H1 (cell line): ENCODE data around the gene ACYP2. TPM values are rescaled to one million over a fixed set of nuclear protein-coding genes. Genes with fewer than 3 reads are reported as not detected.
"Not testable (repeated sequence)": the region's sequence is repeated elsewhere in the genome, so short reads cannot be mapped to it uniquely, and the experiment has no call there.

Experiments used
- CTCF ChIA-PET: fragments of 300-600 bp; sonication (Branson Sonifier 250); formaldehyde crosslinking; loops from one replicate; lab custom pipeline; 2021; ENCODE audit not compliant: partially characterized antibody; lab: Charles Lee
- POLR2A ChIA-PET: fragments of 300-600 bp; sonication (Branson Sonifier 250); formaldehyde crosslinking; loops from one replicate; lab custom pipeline; 2021; ENCODE audit warnings: inconsistent platforms; ENCODE audit not compliant: partially characterized antibody; lab: Charles Lee
- DNase-seq, 2 experiments: peaks; one replicate each; pipeline versions ENCODE4 v3.0.0 to v3.0.0-alpha.2; 2010 to 2022; ENCODE audit warnings: low spot score in 2 of 2, low read depth in 1 of 2, mixed read lengths in 1 of 2
- FAIRE-seq: peaks from 2 replicates; lab custom pipeline; 2011; peaks lifted over from hg19 to GRCh38; lab: Jason Lieb, UNC
- H2AFZ ChIP-seq: 2 replicates; pipeline ENCODE4 v1.8.1; 2012; ENCODE audit warnings: low read length, inconsistent platforms
- H2AK5ac ChIP-seq: 2 replicates; pipeline ENCODE4 v1.6.1; 2013; ENCODE audit warnings: low read depth, low read length
- H2BK120ac ChIP-seq: replicated peaks from 2 replicates; pipeline ENCODE3; 2013; ENCODE audit warnings: low read depth, low read length, inconsistent platforms
- H2BK12ac ChIP-seq: 2 replicates; pipeline ENCODE4 v1.6.1; 2013; ENCODE audit warnings: low read depth, low read length
- H2BK15ac ChIP-seq: 2 replicates; pipeline ENCODE4 v1.6.1; 2013; ENCODE audit warnings: low read length
- H2BK20ac ChIP-seq: 2 replicates; pipeline ENCODE4 v1.6.1; 2013; ENCODE audit warnings: low read length
- H2BK5ac ChIP-seq: 2 replicates; pipeline ENCODE4 v1.6.1; 2013; ENCODE audit warnings: low read depth, low read length
- H3K14ac ChIP-seq: 2 replicates; pipeline ENCODE4 v1.6.1; 2013; ENCODE audit warnings: inconsistent platforms; ENCODE audit not compliant: insufficient read length
- H3K18ac ChIP-seq: 2 replicates; pipeline ENCODE4 v1.6.1; 2013; ENCODE audit warnings: low read length; ENCODE audit errors: extremely low read depth
- H3K23ac ChIP-seq: 2 replicates; pipeline ENCODE4 v1.6.1; 2013; ENCODE audit warnings: inconsistent platforms; ENCODE audit not compliant: insufficient read length
- H3K23me2 ChIP-seq: 2 replicates; pipeline ENCODE4 v1.6.1; 2013; ENCODE audit warnings: low read depth, low read length
- H3K27ac ChIP-seq: 2 replicates; pipeline ENCODE4 v1.6.1; 2011; ENCODE audit warnings: low read depth, low read length, inconsistent platforms
- H3K27me3 ChIP-seq, 4 experiments: replicated peaks in 1 of 4; 1 replicate in 1 of 4; 2 replicates in 3 of 4; pipeline versions ENCODE4 v1.6.1 to v1.8.1; 2011 to 2013; ENCODE audit warnings: low read length in 3 of 4, mild to moderate bottlenecking in 3 of 4, inconsistent platforms in 2 of 4, mixed read lengths in 2 of 4, moderate library complexity in 1 of 4; ENCODE audit not compliant: control insufficient read depth in 3 of 4, insufficient read depth in 3 of 4; ENCODE audit errors: extremely low read depth in 1 of 4
- H3K36me3 ChIP-seq, 4 experiments: 2 replicates each; pipeline versions ENCODE4 v1.6.1 to v1.8.1; 2011 to 2013; ENCODE audit warnings: mild to moderate bottlenecking in 4 of 4, low read length in 3 of 4, moderate library complexity in 2 of 4, control low read depth in 1 of 4, inconsistent platforms in 1 of 4; ENCODE audit not compliant: insufficient read depth in 4 of 4, control insufficient read depth in 2 of 4
- H3K4ac ChIP-seq: replicated peaks from 2 replicates; pipeline ENCODE3; 2013; ENCODE audit warnings: low read length, low read depth, mixed read lengths, inconsistent platforms; ENCODE audit not compliant: insufficient read length
- H3K4me1 ChIP-seq, 4 experiments: replicated peaks in 1 of 4; 1 replicate in 1 of 4; 2 replicates in 3 of 4; pipeline versions ENCODE4 v1.6.1 to v1.8.1; 2011 to 2013; ENCODE audit warnings: low read length in 3 of 4, inconsistent platforms in 2 of 4, mixed read lengths in 1 of 4; ENCODE audit not compliant: insufficient read depth in 4 of 4, control insufficient read depth in 3 of 4
- H3K4me2 ChIP-seq, 2 experiments: 2 replicates each; pipeline versions ENCODE4 v1.6.1 to v1.8.1; 2011 to 2013; ENCODE audit warnings: low read depth in 2 of 2, low read length in 2 of 2, control low read depth in 1 of 2, inconsistent platforms in 1 of 2, mild to moderate bottlenecking in 1 of 2; ENCODE audit not compliant: insufficient read depth in 1 of 2
- H3K4me3 ChIP-seq, 4 experiments: fragments of 200-600, 300-600 bp in 1 of 4; sonication (generic), shearing (Covaris generic), sonication (Bioruptor Twin) in 1 of 4; 2 replicates each; pipeline versions ENCODE4 v1.5.1 to v1.8.1; 2011 to 2016; ENCODE audit warnings: low read length in 4 of 4, low read depth in 3 of 4, control low read depth in 2 of 4, inconsistent platforms in 2 of 4, mild to moderate bottlenecking in 2 of 4, mixed read lengths in 1 of 4, moderate library complexity in 1 of 4; ENCODE audit not compliant: insufficient read depth in 2 of 4; ENCODE audit errors: extremely low read depth in 1 of 4
- H3K56ac ChIP-seq: replicated peaks from 2 replicates; pipeline ENCODE3; 2013; ENCODE audit warnings: low read depth, mild to moderate bottlenecking, mixed read lengths, low read length, inconsistent platforms; ENCODE audit not compliant: insufficient read length
- H3K79me1 ChIP-seq: 2 replicates; pipeline ENCODE4 v1.6.1; 2013; ENCODE audit warnings: low read depth, low read length, control low read depth
- H3K79me2 ChIP-seq, 2 experiments: 2 replicates each; pipeline versions ENCODE4 v1.6.1 to v1.8.1; 2012 to 2013; ENCODE audit warnings: low read length in 2 of 2, mild to moderate bottlenecking in 2 of 2, inconsistent platforms in 1 of 2; ENCODE audit not compliant: insufficient read depth in 2 of 2, control insufficient read depth in 1 of 2
- H3K9ac ChIP-seq, 4 experiments: replicated peaks in 1 of 4; 1 replicate in 1 of 4; 2 replicates in 3 of 4; pipeline versions ENCODE4 v1.6.1 to v1.8.1; 2011 to 2013; ENCODE audit warnings: low read depth in 3 of 4, low read length in 3 of 4, control low read depth in 2 of 4, mild to moderate bottlenecking in 2 of 4, moderate library complexity in 2 of 4, inconsistent platforms in 1 of 4; ENCODE audit errors: extremely low read depth in 1 of 4
- H3K9me3 ChIP-seq, 2 experiments: 2 replicates each; pipeline versions ENCODE4 v1.6.1 to v1.8.1; 2012 to 2013; ENCODE audit warnings: mild to moderate bottlenecking in 2 of 2, moderate library complexity in 2 of 2, control low read depth in 1 of 2, inconsistent platforms in 1 of 2, low read depth in 1 of 2, low read length in 1 of 2, mixed read lengths in 1 of 2; ENCODE audit not compliant: insufficient read depth in 2 of 2
- H4K20me1 ChIP-seq, 2 experiments: replicated peaks in 1 of 2; 2 replicates each; pipeline versions ENCODE3 to v1.8.1; 2011 to 2013; ENCODE audit warnings: inconsistent platforms in 2 of 2, low read length in 2 of 2, mild to moderate bottlenecking in 1 of 2; ENCODE audit not compliant: insufficient read depth in 2 of 2, control insufficient read depth in 1 of 2
- H4K5ac ChIP-seq: 2 replicates; pipeline ENCODE4 v1.6.1; 2013; ENCODE audit warnings: low read length, low read depth, mixed read lengths, inconsistent platforms; ENCODE audit not compliant: insufficient read length
- H4K8ac ChIP-seq: 2 replicates; pipeline ENCODE4 v1.8.0; 2013; ENCODE audit warnings: mild to moderate bottlenecking, moderate library complexity, low read length, inconsistent platforms; ENCODE audit not compliant: insufficient read depth; ENCODE audit errors: extremely low read depth
- H4K91ac ChIP-seq: replicated peaks from 2 replicates; pipeline ENCODE3; 2013; ENCODE audit warnings: low read length, mixed read lengths, inconsistent platforms; ENCODE audit not compliant: insufficient read length
- WGBS, 2 experiments: shearing (Covaris generic) in 1 of 2; methylation state at CpG; one replicate each; pipeline versions ENCODE4 v1.1.6 to v1.1.7; 2013 to 2015; ENCODE audit warnings: low lambda C conversion rate in 2 of 2, mixed read lengths in 2 of 2, inconsistent platforms in 1 of 2, low coverage in 1 of 2, missing lambda C conversion rate in 1 of 2; ENCODE audit not compliant: insufficient replicate concordance in 2 of 2, insufficient coverage in 1 of 2, insufficient read length in 1 of 2; ENCODE audit errors: extremely low coverage in 1 of 2, missing lambda C conversion rate in 1 of 2; 5-methylcytosine and 5-hydroxymethylcytosine counted together
- polyA plus RNA-seq, 7 experiments: library from polyadenylated mRNA; depleted of rRNA in 3 of 7; stranded (reverse) in 5 of 7; unstranded in 2 of 7; fragments of >200 nt in 5 of 7; fragments of 200-250 nt in 2 of 7; gene quantifications; 1 replicate in 5 of 7; 2 replicates in 1 of 7; 4 replicates in 1 of 7; pipeline versions ENCODE4 v1.2.1 to v1.2.3, GENCODE V29; 2011 to 2013; ENCODE audit warnings: missing spikeins in 2 of 7, mixed read lengths in 2 of 7
- total RNA-seq: library from RNA; stranded (reverse); fragmentation: NEBNext Ultra II Directional; extraction: Animal tissue kit (Norgen Biotek cat#: 25700); gene quantifications from 2 replicates; pipeline ENCODE4 v1.2.1, GENCODE V29; 2021

Gene ACYP2
- total and polyA plus RNA-seq, 2 of the 8 experiments (the other 6 are each of a cell fraction or from before 2014, with no cell fraction given), result 3.4 to 4.4 TPM

DNA sequence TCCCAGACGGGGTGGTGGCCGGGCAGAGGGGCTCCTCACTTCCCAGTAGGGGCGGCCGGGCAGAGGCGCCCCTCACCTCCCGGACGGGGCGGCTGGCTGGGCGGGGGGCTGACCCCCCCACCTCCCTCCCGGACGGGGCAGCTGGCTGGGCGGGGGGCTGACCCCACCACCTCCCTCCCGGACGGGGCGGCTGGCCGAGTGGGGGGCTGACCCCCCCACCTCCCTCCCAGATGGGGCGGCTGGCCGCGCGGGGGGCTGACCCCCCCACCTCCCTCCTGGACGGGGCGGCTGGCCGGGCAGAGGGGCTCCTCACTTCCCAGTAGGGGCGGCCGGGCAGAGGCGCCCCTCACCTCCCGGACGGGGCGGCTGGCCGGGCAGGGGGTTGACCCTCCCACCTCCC is 20.0 kb upstream of the ACYP2 start:
- H3K14ac ChIP-seq, H3K23ac ChIP-seq, H4K8ac ChIP-seq, POLR2A ChIA-PET, H2BK5ac ChIP-seq, H3K36me3 ChIP-seq, H3K4me2 ChIP-seq, H4K5ac ChIP-seq, H3K27ac ChIP-seq, H2AK5ac ChIP-seq, H3K27me3 ChIP-seq, H3K4me3 ChIP-seq, H2AFZ ChIP-seq, H3K9me3 ChIP-seq, H3K23me2 ChIP-seq, H3K4ac ChIP-seq, CTCF ChIA-PET, H3K18ac ChIP-seq, H3K9ac ChIP-seq, H3K4me1 ChIP-seq, FAIRE-seq, H2BK120ac ChIP-seq, H2BK15ac ChIP-seq, H4K91ac ChIP-seq, DNase-seq, H2BK20ac ChIP-seq, H4K20me1 ChIP-seq, H3K79me1 ChIP-seq, H2BK12ac ChIP-seq, H3K79me2 ChIP-seq, H3K56ac ChIP-seq: not testable (repeated sequence)
- 100% methylated on average over 2 of the region's 30 CpGs; no CpG with 5 or more reads in 1 of the 2 experiments for WGBS, 2 experiments

DNA sequence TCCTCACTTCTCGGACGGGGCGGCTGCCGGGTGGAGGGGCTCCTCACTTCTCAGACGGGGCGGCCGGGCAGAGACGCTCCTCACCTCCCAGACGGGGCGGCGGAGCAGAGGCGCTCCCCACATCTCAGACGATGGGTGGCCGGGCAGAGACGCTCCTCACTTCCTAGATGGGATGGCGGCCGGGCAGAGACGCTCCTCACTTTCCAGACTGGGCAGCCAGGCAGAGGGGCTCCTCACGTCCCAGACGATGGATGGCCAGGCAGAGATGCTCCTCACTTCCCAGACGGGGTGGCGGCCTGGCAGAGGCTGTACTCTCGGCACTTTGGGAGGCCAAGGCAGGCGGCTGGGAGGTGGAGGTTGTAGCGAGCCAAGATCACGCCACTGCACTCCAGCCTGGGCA is 19.3 kb upstream of the ACYP2 start:
- H2BK120ac ChIP-seq, H3K23me2 ChIP-seq, H4K91ac ChIP-seq, H3K23ac ChIP-seq, H3K27me3 ChIP-seq, H3K9ac ChIP-seq, POLR2A ChIA-PET, H3K79me2 ChIP-seq, H4K20me1 ChIP-seq, H3K4me2 ChIP-seq, FAIRE-seq, H2AK5ac ChIP-seq, H3K56ac ChIP-seq, H3K14ac ChIP-seq, H2BK12ac ChIP-seq, H3K4me1 ChIP-seq, H3K27ac ChIP-seq, H3K79me1 ChIP-seq, DNase-seq, CTCF ChIA-PET, H4K8ac ChIP-seq, H3K36me3 ChIP-seq, H3K9me3 ChIP-seq, H3K4me3 ChIP-seq, H3K4ac ChIP-seq, H2BK15ac ChIP-seq, H4K5ac ChIP-seq, H2AFZ ChIP-seq, H2BK20ac ChIP-seq, H2BK5ac ChIP-seq, H3K18ac ChIP-seq: not testable (repeated sequence)
- no CpG with 5 or more reads among the region's 26 CpGs for WGBS, 2 experiments
